Measurements from ENCODE around the gene SPATC1L.

Gene SPATC1L

GRCh38 chr21:46126309-46127238 is 57.7 kb downstream of the SPATC1L start:
- Histone ChIP-seq H3K4me1 (ENCODE audit: insufficient read depth, low read length, severe bottlenecking) (no peaks in the 10 kb centered on the region), H3K36me3 (ENCODE audit: insufficient read depth, low read length) (no peaks in the 10 kb centered on the region), H3K9ac (ENCODE audit: low read length) (no peak overlapping the region), H3K79me2 (ENCODE audit: insufficient read depth, low read length) (no peaks in the 10 kb centered on the region), H3K9me2 (ENCODE audit: low read depth, low read length) (no peaks in the 10 kb centered on the region), H3K4me3 (ENCODE audit: low read depth, low read length, poor library complexity, severe bottlenecking) (no peak overlapping the region), H3K27me3 (ENCODE audit: insufficient read depth, low read length) (no peaks in the 10 kb centered on the region), H3K9me3 (ENCODE audit: low read length) (no peaks in the 10 kb centered on the region), H3K27ac (ENCODE audit: low read depth, low read length, poor library complexity, severe bottlenecking) (no peak overlapping the region), H4K20me1 (ENCODE audit: insufficient read depth, low read length) (no peaks in the 10 kb centered on the region), H3F3A (ENCODE audit: insufficient read depth, low read length) (no peaks in the 10 kb centered on the region), H3K4me2 (ENCODE audit: low read length) (no peak overlapping the region), H2AFZ (ENCODE audit: low read length) (no peak overlapping the region)
- no peak for TF ChIP-seq CTCF (IDR thresholded peaks at IDR 0.05; ENCODE audit: low read length)
- TF ChIP-seq EZH2 (IDR thresholded peaks at IDR 0.05; ENCODE audit: borderline replicate concordance, low read length), result no peak

- no peaks in the 10 kb centered on the region for H3K36me3 ChIP-seq (ENCODE audit: insufficient read depth, low read length)
Observed at GRCh38 chr21:46125846-46126301, 58.4 kb downstream of the SPATC1L start.

More at GRCh38 chr21:46125846-46126301, 58.4 kb downstream of the SPATC1L start:
- Histone ChIP-seq H3K9me3 (ENCODE audit: low read length) (no peaks in the 10 kb centered on the region), H3K4me1 (ENCODE audit: insufficient read depth, low read length, severe bottlenecking) (no peaks in the 10 kb centered on the region), H3K79me2 (ENCODE audit: insufficient read depth, low read length) (no peaks in the 10 kb centered on the region), H3K9me2 (ENCODE audit: low read depth, low read length) (no peaks in the 10 kb centered on the region), H3K9ac (ENCODE audit: low read length) (no peak overlapping the region), H3F3A (ENCODE audit: insufficient read depth, low read length) (no peaks in the 10 kb centered on the region), H3K27ac (ENCODE audit: low read depth, low read length, poor library complexity, severe bottlenecking) (no peak overlapping the region), H2AFZ (ENCODE audit: low read length) (no peak overlapping the region), H4K20me1 (ENCODE audit: insufficient read depth, low read length) (no peaks in the 10 kb centered on the region), H3K27me3 (ENCODE audit: insufficient read depth, low read length) (no peaks in the 10 kb centered on the region), H3K4me2 (ENCODE audit: low read length) (no peak overlapping the region), H3K4me3 (ENCODE audit: low read depth, low read length, poor library complexity, severe bottlenecking) (no peak overlapping the region)
- no peak for TF ChIP-seq CTCF (IDR thresholded peaks at IDR 0.05; ENCODE audit: low read length)
- no peak for TF ChIP-seq EZH2 (IDR thresholded peaks at IDR 0.05; ENCODE audit: borderline replicate concordance, low read length)

Measured in OCI-LY1 (cell line).